Choroid plexus epithelial cell (primary cell): ENCODE data around the gene NOXA1.

Experiments
- DNase-seq: peaks from one replicate; pipeline ENCODE4 v3.0.0-alpha.2; 2010; ENCODE audit warnings: low read depth
- H3K4me3 ChIP-seq: 2 replicates; pipeline ENCODE4 v1.5.1; 2011; ENCODE audit warnings: low read depth, mild to moderate bottlenecking, control low read depth, low read length, moderate library complexity
- CTCF ChIP-seq: conservative IDR thresholded peaks from 2 replicates; pipeline ENCODE4 v1.5.1; 2011; ENCODE audit warnings: low read depth, mild to moderate bottlenecking, control low read depth, inconsistent platforms, low read length, moderate library complexity

NOXA1 gene

GRCh38 chr9:137430723-137431415 lies 7.7 kb downstream of the NOXA1 start:
- DNase-seq = no peak
- no peak overlapping the region for H3K4me3 ChIP-seq
- no peak for TF ChIP-seq CTCF

GRCh38 chr9:137431416-137431931 lies 8.3 kb downstream of the NOXA1 start:
- no peak overlapping the region for H3K4me3 ChIP-seq
- no peak for TF ChIP-seq CTCF
- DNase-seq = no peak

GRCh38 chr9:137432687-137433348 lies 9.6 kb downstream of the NOXA1 start:
- TF ChIP-seq CTCF = no peak
- no peak for DNase-seq
- no peak overlapping the region for H3K4me3 ChIP-seq

- H3K4me3 ChIP-seq = no peak overlapping the region
- no peak for TF ChIP-seq CTCF
- DNase-seq = no peak
These were observed 10.2 kb downstream of the NOXA1 start for GRCh38 chr9:137433349-137433915.

GRCh38 chr9:137433916-137434431 lies 10.8 kb downstream of the NOXA1 start:
- TF ChIP-seq CTCF = no peak
- DNase-seq = no peak
- no peak overlapping the region for H3K4me3 ChIP-seq

- no peak for TF ChIP-seq CTCF
- no peak for DNase-seq
- H3K4me3 ChIP-seq = no peak overlapping the region
These were observed 11.5 kb downstream of the NOXA1 start for GRCh38 chr9:137434498-137435380.
